ENCODE data around the gene SNRK. TPM values are rescaled to one million over a fixed set of nuclear protein-coding genes. Genes with fewer than 3 reads are reported as not detected.

SNRK gene
- total and polyA plus RNA-seq, 3 donors from 2014 or later, result 27.5 to 42.4 (median 37.4) TPM

- WGBS, 2 donors, result 96% methylated on average over 12 of the region's 12 CpGs
- intact Hi-C loops (cut with DNase I; ENCODE audit: low total_unique reads), result no loop called here
- Histone ChIP-seq H3K27ac (no peak overlapping the region), H3K4me1 (no peaks in the 10 kb centered on the region), H3K27me3 (no peaks in the 10 kb centered on the region), H3K36me3 (ENCODE audit: low read depth, missing control alignments) (no peaks in the 10 kb centered on the region), H3K4me3 (no peak overlapping the region), H3K9me3 (no peaks in the 10 kb centered on the region)
- TF ChIP-seq POLR2A (IDR thresholded peaks at IDR 0.05) (no peak), CTCF (IDR thresholded peaks at IDR 0.05) (no peak)
- DNase-seq, result no peak
Observed at GRCh38 chr3:43309372-43310305, 23.3 kb downstream of the SNRK start.

GRCh38 chr3:43316783-43317460, 30.6 kb downstream of the SNRK start:
- Histone ChIP-seq H3K27ac (no peak overlapping the region), H3K4me3 (no peak overlapping the region), H3K27me3 (no peaks in the 10 kb centered on the region), H3K36me3 (ENCODE audit: low read depth, missing control alignments) (no peaks in the 10 kb centered on the region), H3K9me3 (no peaks in the 10 kb centered on the region), H3K4me1 (no peaks in the 10 kb centered on the region)
- DNase-seq, result no peak
- TF ChIP-seq POLR2A (IDR thresholded peaks at IDR 0.05), result no peak
- TF ChIP-seq CTCF (IDR thresholded peaks at IDR 0.05), result no peak
- 79 to 86% methylated on average over 4 of the region's 4 CpGs for WGBS, 2 donors
- intact Hi-C loops (cut with DNase I; ENCODE audit: low total_unique reads), result no loop called here

- no peaks in the 10 kb centered on the region for H3K9me3 ChIP-seq
- no peaks in the 10 kb centered on the region for H3K27me3 ChIP-seq
- DNase-seq, result no peak
- TF ChIP-seq POLR2A (IDR thresholded peaks at IDR 0.05) (no peak), CTCF (IDR thresholded peaks at IDR 0.05) (no peak)
- H3K27ac ChIP-seq, result no peak overlapping the region
- WGBS, 2 donors, result 60 to 62% methylated on average over 8 of the region's 8 CpGs
- H3K4me1 ChIP-seq, result no peaks in the 10 kb centered on the region
- no peaks in the 10 kb centered on the region for H3K36me3 ChIP-seq (ENCODE audit: low read depth, missing control alignments)
- H3K4me3 ChIP-seq, result no peak overlapping the region
- intact Hi-C loops (cut with DNase I; ENCODE audit: low total_unique reads), result no loop called here
Observed at GRCh38 chr3:43317461-43318316, 31.3 kb downstream of the SNRK start.

DNA sequence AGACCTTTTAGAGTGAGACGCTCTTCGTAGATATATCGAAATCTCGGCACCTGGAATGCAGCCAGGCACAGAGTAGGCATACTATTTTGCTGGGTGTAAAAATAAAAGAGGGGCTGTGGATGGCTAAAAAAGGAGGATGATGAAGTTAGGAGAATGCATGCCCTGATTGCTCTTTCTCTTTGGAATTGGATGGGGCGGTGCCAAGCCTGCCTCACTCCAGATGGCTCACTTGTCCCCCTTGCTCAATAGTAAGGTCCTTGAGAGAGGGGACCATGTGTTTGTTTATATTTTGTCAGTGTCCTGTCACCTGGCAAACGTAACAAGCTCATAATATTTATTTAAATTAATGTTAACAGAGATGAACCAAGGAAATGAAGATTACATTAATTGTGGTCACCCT, 33.0 kb downstream of the SNRK start:
- Histone ChIP-seq H3K4me1 (no peaks in the 10 kb centered on the region), H3K27me3 (no peaks in the 10 kb centered on the region), H3K9me3 (no peaks in the 10 kb centered on the region), H3K27ac (no peak overlapping the region), H3K4me3 (no peak overlapping the region), H3K36me3 (ENCODE audit: low read depth, missing control alignments) (no peaks in the 10 kb centered on the region)
- DNase-seq, result no peak
- TF ChIP-seq CTCF (IDR thresholded peaks at IDR 0.05), result no peak
- TF ChIP-seq POLR2A (IDR thresholded peaks at IDR 0.05), result no peak
- 91 to 93% methylated on average over 6 of the region's 6 CpGs for WGBS, 2 donors
- intact Hi-C loops (cut with DNase I; ENCODE audit: low total_unique reads), result no loop called here

Data from testis (tissue), 3 donors.